ENCODE data around the gene NBEA.
A peak's percentile ranks its signal among the peaks of the same experiment; 100 is the strongest.

The NBEA gene

DNA sequence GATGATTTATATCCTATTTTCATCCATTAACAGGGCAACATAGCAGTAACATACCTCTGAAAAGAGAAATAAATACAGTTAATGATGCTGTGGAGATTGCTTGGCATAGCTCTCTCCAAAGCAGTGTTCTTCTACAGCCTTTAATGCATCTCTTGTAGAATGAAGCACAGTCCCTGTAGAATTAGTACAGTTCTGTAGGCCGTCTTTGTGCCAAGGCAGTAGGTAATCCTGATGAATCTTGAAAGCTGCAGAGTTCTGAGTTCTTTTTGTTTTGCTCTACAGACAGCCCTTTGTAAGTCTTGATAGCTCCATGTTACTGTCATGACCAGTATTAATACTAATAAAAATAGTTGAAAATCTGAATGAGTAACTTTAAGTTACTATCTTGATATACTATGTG is 350.3 kb downstream of the NBEA start:
- DNase-seq: no peak

DNA sequence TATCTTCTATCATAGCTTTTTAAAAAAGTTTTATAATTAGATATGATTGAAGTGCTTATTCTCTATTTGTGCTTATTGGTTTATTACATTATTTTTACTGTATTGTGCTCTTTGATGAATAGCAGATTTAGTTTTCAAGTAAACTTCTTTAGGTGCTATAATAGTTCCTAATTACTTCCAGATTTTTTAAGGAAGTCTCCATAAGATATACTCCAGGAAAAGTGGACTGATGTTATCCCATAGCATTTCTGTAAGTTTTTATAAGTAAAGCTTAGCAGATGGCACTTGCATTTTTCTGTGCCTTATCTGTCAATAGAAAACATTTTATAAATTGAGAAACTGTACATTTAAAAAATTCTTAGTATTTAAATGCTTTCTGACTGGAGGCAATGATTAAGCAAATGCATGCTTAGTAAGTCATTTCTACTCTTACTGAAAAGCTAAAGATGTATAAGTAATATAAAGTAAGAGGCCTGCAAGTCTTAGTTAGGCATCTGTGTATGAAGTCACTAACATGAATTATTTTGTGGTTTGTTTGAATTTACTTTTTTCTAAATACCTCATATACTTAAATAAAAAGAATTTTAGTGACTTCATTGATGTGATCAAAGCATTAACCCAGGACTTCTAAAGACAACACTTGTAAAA is 351.6 kb downstream of the NBEA start:
- peak; percentile 3 for DNase-seq

DNA sequence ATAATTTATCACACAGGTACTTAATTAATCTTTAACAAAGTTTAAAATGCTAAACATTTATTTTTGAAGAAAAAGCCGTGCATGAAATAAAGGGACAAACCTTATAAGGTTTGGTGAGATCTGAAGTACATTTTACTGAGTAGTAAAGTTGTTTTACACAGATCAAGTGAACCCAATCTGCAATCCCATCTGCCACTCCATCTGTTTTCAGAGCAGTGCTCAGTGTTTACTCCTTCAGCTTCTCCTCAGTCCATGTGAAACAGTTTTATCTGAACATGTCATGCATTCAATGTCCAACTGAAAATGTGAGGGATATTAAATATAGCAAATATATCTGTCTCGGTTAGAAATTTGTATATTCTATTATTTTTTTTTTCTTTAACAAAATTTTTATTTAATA is 367.6 kb downstream of the NBEA start:
- no peak for DNase-seq

DNA sequence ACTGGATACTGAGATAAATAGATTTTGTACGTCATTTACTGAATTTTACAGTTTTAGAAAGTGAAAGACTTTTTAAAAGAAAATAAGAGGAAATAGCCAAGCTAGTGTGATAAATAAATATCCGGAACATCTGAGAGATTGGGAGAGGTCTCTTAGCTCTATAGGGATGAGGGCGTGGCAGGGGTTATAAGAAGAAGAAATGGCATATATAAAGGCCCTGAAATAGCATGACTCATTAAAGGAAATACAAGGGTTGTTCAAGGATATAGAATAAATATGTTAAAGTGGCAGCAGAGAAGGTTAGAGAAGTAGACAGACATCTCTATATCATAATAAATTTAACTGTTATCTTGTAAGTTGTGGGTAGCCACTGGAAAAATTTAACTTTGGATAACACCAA is 390.1 kb downstream of the NBEA start:
- no peak for DNase-seq

DNA sequence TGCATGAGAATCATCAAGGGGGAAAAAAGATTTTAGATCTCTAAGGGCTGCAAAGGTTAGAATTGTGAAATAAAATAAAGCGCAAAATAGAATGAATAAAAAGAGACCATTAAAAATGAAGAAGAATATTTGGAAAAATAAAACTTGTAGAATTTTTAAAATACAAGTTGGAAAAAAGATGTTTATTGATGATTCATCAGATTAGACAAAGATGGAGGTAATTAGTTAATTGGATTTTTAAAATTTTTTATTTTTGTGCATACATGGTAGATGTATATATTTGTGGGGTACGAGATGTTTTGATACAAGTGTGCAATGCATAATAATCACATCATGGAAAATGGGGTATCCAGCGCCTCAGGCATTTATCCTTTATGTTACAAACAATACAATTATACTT is 391.1 kb downstream of the NBEA start:
- no peak for DNase-seq

DNA sequence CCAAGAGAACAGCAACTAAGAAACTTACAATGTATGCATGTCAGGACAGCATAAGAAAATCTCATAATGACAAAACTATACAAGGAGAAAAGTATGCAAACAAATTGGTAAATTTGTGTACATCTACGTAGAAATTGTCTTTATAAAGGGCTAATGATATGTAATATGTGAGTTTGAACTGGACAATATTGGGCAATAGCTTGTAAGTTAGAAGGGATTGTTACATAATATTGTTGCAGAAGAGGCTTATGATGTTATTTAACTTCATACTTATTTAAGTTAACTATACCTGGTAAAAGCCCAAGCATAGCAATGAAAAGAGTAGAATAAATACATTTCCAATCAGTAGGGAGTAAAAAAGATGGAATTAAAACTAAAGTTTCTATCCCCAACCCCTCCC is 400.4 kb downstream of the NBEA start:
- no peak for DNase-seq

DNA sequence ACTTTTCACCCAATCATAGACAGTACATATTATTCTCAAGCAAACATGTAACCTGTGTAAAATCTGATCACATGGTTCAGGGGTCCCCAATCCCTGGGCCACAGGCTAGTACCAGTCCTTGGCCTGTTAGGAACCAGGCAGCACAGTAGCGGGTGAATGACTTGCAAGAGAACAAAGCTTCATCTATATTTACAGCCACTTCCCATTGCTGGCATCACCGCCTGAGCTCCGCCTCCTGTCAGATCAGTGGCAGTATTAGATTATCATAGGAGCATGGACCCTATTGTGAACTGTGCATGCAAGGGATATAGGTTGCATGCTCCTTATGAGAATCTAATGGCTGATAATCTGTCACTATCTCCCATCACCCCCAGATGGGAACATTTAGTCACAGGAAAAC is 401.3 kb downstream of the NBEA start:
- no peak for DNase-seq

DNA sequence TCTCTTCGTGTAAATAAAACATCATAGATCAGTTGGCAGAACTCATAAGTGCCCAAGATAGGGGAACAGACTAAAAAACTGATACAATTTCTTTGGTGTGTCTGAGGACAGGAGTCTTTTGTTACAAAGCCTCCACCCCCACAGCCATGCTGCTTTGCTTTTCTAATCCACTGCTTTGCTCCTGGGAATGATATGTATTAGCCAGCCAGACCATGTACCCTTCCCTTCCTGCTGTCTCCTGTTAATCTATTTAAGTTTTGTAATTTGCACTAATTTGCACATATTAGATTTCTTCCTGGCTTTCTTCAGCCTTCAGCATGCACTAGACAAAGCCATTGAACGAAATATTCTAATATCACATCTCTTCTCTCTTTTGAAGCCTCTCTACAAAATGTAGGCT is 403.9 kb downstream of the NBEA start:
- DNase-seq: no peak

DNA sequence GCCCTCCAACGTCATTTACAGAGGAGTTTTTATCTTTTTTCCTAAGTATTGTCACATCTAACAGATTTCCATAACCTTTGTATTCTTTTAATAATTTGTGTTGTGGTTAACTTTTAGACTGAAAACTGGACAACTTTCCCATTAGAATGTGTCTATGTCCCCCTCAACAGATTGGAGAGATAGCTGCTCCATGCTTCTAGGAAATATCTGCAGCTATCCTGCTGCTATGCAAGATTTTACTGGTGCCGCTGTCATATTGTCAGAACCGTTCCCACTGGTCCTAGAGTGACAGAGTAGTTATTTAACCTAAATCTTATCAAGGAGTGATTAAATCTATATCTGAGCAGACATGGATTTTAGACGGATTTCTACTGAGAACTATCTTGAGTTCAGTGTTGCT is 404.4 kb downstream of the NBEA start:
- DNase-seq: no peak

DNA sequence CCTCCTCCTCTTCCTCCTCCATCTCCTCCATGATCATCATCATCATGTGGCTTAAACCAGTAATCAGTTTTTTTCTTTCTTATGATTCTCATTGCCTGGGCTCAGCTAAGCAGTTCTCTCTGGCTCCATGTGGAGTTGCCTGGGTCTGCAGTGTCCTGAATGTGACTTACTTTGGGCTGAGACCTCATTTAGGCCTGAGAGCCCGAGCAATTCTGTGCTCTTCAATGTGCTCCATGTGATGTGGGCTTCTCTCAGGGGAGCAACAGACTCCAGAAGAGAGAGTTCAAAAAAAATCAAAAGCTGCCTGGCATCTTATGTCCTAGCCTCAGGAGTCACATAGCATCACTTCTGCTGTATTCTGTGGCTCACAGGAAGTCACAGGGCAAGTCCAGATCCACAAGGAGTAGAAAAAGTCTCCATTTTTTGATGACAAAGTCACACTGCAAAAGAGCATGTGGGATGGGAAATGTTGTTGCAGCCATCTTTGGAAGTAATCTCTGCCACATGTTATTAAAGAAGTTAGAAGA is 405.7 kb downstream of the NBEA start:
- no peak for DNase-seq

DNA sequence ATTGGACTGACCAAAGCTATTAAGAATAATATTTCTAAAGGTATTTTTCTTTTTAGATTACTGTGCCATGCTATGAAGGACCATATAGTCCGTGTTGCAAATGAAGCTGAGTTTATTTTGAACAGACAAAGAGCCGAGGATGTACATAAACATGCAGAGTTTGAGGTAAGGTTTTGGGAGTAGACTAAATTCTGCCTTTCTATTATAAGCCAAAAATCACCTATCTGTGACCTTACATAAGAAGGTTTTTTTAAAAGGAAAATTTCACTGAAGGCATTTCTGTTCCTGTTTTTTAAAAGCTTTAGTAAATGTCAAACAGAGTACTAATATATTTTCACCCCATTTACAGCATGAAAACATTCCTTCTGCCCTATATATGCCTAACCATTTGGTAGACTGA is 407.0 kb downstream of the NBEA start:
- DNase-seq: no peak

DNA sequence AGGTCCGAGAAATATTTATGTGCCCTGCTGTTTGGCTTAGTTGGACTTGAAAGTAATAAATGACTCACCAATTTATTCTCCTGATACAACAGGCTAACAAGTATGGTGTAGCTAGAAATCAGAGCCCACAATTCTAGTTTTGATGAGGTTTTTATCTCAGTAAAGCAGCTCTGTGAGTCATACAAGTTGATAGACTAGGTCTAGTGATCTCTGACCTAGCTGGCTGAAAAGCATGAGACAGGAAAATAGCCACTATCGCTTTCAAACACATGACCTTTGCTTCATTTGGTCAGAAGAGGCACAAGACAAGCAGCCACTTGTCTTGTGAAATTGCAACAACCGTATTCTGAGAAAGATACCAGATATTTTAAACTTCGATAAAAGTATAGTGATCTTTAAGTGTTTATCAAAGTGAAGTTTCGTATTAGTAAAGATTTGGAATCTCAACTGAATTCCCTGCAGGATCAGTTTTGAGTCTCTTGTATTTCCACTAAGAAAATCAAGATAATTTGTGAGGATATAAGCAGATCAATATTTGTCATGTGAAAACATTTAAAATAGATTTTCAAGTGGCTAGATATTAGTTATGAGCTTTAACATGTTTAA is 407.7 kb downstream of the NBEA start:
- DNase-seq: peak; percentile 1

DNA sequence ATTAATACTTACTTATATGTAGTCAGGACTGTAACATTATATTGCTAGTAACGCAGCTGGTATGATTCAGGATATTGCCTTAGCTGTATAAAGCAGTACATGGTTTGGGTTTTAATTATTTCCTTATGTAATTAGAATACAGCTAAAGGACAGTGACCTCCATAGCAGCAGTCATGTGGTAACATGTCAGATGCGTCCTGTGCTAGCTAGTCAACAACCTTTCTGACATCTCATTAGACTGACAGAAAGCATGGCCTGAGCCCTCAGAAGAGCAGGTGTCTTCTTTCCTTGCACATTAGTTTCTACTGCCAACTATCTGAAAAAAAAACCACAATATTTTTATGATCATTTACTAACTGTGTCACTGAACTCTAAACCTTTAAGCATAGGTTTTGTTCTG is 412.2 kb downstream of the NBEA start:
- DNase-seq: no peak

DNA sequence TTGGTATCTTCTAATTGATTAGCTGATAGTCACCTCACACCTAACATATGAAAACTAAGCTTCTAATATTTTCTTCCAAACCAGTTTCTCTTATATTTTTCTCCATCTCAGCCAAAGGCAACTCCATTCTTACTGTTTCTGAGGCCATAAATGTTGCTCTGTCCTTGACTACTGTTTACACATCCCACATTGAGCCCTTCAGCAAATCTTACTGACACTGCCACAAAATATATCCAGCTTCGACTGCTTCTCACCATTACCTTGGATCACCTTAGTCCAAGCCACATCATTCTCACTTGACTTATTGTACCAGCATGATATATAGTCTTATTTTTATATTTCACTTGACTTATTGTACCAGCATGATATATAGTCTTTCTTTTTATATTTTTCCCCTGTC is 412.8 kb downstream of the NBEA start:
- no peak for DNase-seq

DNA sequence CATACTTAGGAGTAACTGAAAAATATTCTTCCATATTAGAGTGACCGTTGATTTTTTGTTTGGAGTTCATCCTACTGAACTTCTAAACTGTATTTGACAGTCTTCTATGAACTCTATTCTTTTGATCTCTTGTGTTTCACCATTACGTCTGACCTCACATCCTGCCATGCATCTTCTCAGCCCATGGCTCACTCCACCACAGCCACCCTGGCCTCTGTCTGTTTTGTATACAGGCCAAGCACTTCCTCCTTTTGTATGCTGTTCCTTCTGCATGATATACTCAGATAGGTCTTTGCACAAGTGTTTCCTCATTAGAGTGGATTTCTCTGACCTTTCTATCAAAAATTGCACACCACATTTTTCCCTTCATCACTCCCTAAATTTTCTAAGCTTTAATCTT is 414.5 kb downstream of the NBEA start:
- DNase-seq: no peak

DNA sequence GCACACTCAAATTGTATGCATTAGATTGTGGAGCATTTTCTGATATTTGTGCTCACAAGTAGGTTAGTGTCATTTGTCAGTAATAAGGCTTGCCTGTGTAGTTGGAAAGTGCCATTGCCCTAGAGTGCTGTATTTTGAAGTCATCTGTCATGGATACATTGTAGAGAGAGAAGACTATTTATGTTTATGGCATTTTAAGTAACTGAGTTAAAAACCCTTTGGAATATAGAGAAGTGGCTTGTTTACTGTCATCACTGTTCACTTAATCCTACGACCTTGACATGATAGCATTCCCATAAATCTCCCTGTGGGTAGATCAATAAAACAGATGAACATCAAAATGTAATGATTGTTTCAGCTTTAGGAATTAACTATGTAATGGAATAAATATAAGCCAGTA is 423.8 kb downstream of the NBEA start:
- DNase-seq: no peak

DNA sequence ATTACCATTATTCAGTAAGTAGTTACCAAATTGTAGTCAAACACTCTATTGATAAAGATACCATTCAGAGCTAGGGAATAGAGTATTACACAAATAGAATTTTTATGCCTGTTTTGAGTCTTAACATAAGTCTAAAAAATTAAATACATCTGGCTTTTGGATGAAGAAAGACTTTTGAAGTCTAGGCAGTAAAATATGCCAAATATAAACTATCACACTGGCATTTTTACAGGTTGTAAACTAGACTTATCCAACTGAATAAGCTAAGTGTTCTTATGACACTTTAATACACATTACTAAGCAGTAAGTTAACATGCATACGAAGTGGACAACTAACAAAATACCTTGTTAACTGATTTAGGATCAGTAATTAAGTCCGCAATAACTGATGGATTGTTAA is 425.5 kb downstream of the NBEA start:
- DNase-seq: no peak

DNA sequence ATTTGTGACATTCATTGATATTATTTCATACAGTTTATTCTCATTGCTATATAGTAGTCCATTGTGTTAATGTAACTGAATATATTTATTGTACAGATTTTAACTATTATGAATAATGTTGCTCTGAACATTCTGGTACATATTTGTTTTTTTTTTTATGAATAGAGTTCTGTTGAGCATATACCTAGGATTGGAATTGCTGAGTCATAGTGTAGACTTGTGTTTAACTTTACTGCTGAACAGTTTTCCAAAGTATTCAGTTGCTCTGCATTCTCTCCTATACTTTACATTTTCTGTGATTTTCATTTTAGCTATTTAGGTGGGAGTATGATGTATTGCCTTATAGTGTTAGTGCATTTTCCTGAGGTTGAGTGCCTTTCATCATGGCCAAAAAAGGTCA is 436.9 kb downstream of the NBEA start:
- DNase-seq: no peak

DNA sequence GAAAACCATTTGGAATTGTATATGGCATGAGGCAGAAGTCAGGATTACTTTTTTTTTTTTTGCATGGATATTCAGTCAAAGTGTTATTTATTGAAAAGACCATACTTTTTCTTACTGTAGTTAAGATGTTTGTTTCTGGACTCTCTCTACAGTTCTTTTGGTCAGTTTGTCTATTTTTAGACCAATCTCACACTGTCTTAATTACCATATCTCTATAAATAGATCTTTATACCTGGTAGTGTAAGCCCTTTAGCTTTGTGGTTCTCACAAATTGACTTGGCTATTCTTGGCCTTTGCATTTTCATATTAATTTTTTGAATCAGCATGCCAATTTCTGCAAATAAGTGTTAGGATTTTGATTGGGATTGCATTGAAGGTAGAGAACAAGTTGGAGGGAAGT is 437.6 kb downstream of the NBEA start:
- DNase-seq: no peak

DNA sequence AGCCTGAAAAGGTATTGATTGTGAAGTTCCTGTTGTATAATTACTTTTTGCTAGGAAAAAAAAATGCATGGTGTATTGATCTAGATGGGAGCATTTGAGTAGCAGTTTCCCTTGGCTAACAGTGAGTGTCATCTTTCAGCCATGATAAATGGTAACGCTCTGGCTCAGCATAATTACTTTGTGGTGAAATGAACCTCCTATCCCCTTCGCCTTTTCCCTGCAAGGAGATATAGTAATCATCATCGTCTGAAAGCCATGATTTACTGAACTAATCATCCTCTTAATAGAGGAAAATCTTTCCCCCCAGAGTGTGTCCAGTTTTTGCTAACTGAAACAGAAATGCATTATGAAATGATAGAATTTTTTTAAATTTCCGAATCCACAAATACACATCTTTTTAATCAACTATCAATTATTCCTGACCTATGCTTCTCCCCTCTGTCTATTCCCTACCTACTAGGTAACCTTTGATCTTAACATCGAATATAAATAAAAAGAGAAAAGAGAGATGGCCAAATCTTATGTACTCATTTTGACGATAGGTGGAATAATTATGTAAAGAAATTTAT is 445.7 kb downstream of the NBEA start:
- no peak for DNase-seq

DNA sequence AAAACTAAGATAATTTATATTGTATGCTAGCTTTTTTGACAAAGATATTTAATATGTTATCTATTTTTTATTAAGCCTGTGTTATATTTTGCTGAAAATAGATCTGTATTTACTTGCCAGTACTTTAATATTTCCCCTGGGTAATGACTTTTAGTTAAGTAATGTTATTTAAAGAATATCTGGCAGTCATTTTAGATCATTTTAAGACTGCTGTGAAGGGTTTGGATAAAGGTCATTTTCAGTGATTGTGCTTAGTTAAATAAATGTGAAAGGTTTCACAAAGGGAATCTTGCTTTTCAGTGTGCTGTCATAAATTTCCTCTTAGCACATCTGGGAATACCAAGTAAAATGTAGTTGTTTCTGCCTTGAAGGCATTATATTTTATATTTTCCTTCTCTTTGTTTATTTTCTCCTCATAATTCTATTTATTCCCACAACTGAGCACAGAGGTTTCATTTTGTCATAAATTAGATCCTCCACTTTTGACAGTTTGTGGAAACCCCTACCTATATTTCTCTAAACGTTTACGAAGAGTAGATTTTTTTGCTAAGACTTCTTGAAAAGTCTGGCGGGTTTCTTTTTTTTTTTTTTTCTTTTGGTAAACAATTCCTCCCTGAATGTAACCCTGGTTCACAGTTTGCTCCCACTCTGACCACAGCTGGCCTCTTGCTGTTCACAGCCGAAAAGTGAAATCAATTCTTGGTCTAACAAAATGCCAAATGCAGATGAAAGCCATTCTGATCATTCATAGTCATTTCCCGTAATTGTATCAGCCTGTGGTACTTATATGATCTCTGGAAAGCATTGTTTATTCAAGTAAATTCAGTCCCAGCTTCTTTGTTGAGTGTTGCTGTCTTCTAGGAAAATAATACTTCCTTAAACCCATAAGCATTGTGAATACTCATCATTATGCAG is 446.6 kb downstream of the NBEA start:
- peak; percentile 47 for DNase-seq

DNA sequence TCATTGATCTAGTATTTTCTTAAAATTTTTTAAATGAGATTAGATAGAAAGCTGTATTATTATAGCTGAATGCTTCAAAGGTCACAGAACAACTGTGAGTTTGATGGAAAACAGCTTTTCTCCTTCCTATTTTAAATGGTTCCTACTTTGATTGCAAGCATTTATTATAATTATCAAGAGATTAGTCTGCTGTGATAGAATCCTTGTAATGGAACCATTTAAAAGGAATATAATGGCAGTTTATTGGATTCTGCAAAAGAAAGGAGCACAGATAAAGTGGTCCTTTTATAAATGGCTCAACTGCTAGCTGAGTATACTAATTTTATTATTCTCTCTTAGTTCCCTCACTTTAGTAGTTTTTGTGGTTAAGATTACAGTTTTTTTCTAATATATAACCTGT is 447.5 kb downstream of the NBEA start:
- no peak for DNase-seq

DNA sequence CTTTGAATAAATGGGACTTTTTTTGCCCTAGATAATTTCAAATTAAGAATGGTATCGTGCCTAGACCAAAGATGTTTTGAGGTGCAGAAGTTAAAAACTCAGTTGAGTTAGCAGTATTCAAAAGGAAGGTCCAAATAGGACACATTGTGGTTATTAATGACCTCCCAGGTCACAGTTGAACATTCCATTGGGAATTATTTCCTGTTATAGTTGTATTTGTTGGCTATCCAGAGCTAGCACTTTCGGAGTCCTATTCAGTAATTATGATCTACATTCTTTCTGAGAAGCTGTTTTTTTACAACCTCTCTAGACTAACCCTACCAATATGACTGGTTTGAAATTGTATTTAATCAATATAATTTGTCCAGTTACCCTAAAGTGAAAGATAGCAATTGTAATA is 450.7 kb downstream of the NBEA start:
- no peak for DNase-seq

DNA sequence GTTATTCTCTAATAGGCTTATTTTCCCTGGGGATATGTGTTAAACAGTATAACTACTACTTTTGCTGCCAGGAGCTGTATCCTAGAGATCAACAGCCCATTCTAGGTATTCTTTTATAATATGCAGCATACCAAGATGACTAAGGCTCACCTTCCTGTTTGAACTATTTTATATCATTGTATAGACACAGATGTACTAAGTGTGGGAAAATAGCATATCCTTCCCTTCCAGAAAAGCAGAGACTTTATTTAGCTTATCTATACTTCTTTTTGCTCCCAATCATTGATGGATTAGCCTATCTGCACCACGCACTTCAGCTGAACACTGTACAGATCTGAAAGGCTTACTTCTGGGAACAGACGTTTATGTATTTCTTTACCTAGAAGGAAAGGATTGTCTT is 451.8 kb downstream of the NBEA start:
- no peak for DNase-seq
